Activated CD4-positive, alpha-beta T cell treated with anti-CD3 and anti-CD28 coated beads for 36 hours (primary cell): Measurements from ENCODE around the gene CELF4. TPM values are rescaled to one million over a fixed set of nuclear protein-coding genes. Genes with fewer than 3 reads are reported as not detected.

Experiments used
- ATAC-seq: fragments of 200-7000 bp; cut with Tn5 transposase; one replicate; pipeline ENCODE4 v1.10.0; 2021; ENCODE audit warnings: mild to moderate bottlenecking, moderate library complexity
- CTCF ChIA-PET: fragments of 350-600 bp; sonication (Branson Sonifier 250); formaldehyde crosslinking; loops from one replicate; lab custom pipeline; 2021; ENCODE audit warnings: antibody characterized with exemption; lab: Charles Lee
- POLR2A ChIA-PET: fragments of 350-600 bp; sonication (Branson Sonifier 250); formaldehyde crosslinking; loops from one replicate; lab custom pipeline; 2021; ENCODE audit warnings: antibody characterized with exemption, inconsistent platforms; lab: Charles Lee
- DNase-seq: peaks from one replicate; pipeline ENCODE4 v3.0.0-alpha.2; 2020
- H3K27ac Mint-ChIP-seq: one replicate; pipeline ENCODE4 v1.8.0; 2021; ENCODE audit warnings: mixed read lengths
- H3K27me3 Mint-ChIP-seq: one replicate; pipeline ENCODE4 v1.8.0; 2021; ENCODE audit warnings: mixed read lengths
- H3K36me3 Mint-ChIP-seq: one replicate; pipeline ENCODE4 v1.8.0; 2021; ENCODE audit warnings: low read depth, mixed read lengths
- H3K4me1 Mint-ChIP-seq: one replicate; pipeline ENCODE4 v1.8.0; 2021; ENCODE audit warnings: mixed read lengths
- H3K4me3 Mint-ChIP-seq: one replicate; pipeline ENCODE4 v1.8.0; 2021; ENCODE audit warnings: mild to moderate bottlenecking, moderate library complexity, mixed read lengths
- H3K9me3 Mint-ChIP-seq: one replicate; pipeline ENCODE4 v1.8.0; 2021; ENCODE audit warnings: low read depth, mixed read lengths
- intact Hi-C, 2 experiments: fragments of 100-400 bp; cut with DNase I in 1 of 2; cut with micrococcal nuclease in 1 of 2; formaldehyde crosslinking; loops; one replicate each; pipeline versions ENCODE4 v1.14.2 to v1.15.1; 2022 to 2024; cut with DNase I, micrococcal nuclease
- total RNA-seq, 2 experiments: library from RNA; stranded (reverse); gene quantifications; one replicate each; pipeline ENCODE4 v1.2.3, GENCODE V29; 2021

Gene CELF4
- total RNA-seq, 2 experiments from 2014 or later, result not detected

DNA sequence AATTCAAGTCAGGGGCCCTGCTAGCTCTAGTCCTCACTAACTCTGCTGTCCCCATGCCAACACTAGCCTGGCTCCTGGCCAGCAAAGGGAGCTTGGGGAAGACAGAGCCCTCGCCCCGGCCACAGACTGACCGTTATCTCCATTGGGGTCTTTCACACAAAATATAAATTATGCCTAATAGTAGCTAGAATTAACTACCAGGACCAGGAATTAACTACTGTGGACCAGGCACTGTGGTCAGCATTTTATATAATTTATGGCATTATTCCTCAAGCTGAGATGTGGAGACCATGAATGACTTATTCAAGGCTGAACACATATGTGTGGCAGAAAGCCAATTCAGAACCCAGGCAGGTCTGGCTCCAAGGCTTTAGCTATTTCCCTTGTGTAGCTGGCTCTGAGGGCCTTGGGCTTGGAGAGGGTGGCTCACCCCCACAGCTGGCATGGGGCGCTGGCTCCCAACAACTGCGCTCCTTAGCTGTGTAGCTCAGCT is 49.2 kb downstream of the CELF4 start:
- CTCF ChIA-PET, result interaction anchor here (0.8 kb wide), 2 partner anchors 11 to 87 kb away, joined by 3 read pairs; no protein-coding TSS in a partner anchor

GRCh38 chr18:37514953-37515352 is 50.6 kb downstream of the CELF4 start:
- intact Hi-C loops, result no loop called here
- H3K9me3 Mint-ChIP-seq, result peaks cover 7% of the 10 kb centered on the region
- H3K27ac Mint-ChIP-seq, result no peak overlapping the region
- DNase-seq (no peak), ATAC-seq (no peak)
- no peaks in the 10 kb centered on the region for H3K36me3 Mint-ChIP-seq
- CTCF ChIA-PET, result no interaction called here
- peaks cover 2% of the 10 kb centered on the region for H3K27me3 Mint-ChIP-seq
- H3K4me1 Mint-ChIP-seq, result no peaks in the 10 kb centered on the region
- POLR2A ChIA-PET, result no interaction called here
- no peak overlapping the region for H3K4me3 Mint-ChIP-seq

More for the DNA sequence above, 49.2 kb downstream of the CELF4 start:
- DNase-seq (no peak), ATAC-seq (no peak)
- Mint-ChIP-seq H3K4me1 (no peaks in the 10 kb centered on the region), H3K36me3 (no peaks in the 10 kb centered on the region), H3K27me3 (peaks cover 2% of the 10 kb centered on the region), H3K9me3 (no peaks in the 10 kb centered on the region), H3K4me3 (no peak overlapping the region), H3K27ac (no peak overlapping the region)
- intact Hi-C loops, result no loop called here
- POLR2A ChIA-PET, result no interaction called here

GRCh38 chr18:37512400-37512799 is 53.2 kb downstream of the CELF4 start:
- H3K27ac Mint-ChIP-seq, result no peak overlapping the region
- CTCF ChIA-PET, result no interaction called here

DNA sequence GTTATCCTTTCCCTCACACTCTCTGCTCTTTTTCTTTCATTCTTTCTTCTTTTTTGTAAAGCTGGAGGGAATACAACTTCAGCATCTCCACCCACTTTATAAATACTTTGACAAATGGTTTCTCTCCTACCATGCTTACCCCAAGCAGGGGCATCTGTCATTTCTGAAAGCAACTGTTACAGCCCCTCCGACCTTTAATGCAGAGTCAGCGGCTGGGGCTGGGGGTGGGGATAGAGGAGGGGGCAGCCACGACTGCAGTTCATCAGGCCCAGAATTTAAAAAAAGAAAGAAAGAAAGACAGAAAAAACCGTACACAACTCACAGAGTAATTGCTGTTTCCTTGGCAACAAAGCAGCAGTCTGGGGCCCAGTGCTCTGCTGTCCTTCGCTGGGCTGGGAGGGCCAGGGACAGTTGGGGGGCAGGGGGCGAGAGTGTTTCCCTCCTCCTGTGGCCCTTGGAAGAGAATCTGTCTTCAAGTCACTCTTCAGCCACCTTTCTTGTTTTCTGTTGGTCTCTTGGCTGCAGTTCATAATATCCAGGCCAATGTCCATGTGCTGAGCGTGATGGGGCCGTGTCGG is 53.8 kb downstream of the CELF4 start:
- no peak for DNase-seq
- H3K9me3 Mint-ChIP-seq, result peaks cover 13% of the 10 kb centered on the region
- POLR2A ChIA-PET, result no interaction called here

More at GRCh38 chr18:37512400-37512799, 53.2 kb downstream of the CELF4 start:
- POLR2A ChIA-PET, result no interaction called here
- intact Hi-C loops, result no loop called here
- Mint-ChIP-seq H3K4me1 (no peaks in the 10 kb centered on the region), H3K27me3 (peaks cover under 1% of the 10 kb centered on the region), H3K4me3 (no peak overlapping the region), H3K9me3 (peaks cover 13% of the 10 kb centered on the region), H3K36me3 (no peaks in the 10 kb centered on the region)
- ATAC-seq (no peak), DNase-seq (no peak)

GRCh38 chr18:37509600-37509999 is 56.0 kb downstream of the CELF4 start:
- no peak overlapping the region for H3K27ac Mint-ChIP-seq
- POLR2A ChIA-PET, result no interaction called here
- H3K27me3 Mint-ChIP-seq, result no peaks in the 10 kb centered on the region
- peaks cover 13% of the 10 kb centered on the region for H3K9me3 Mint-ChIP-seq
- no peak for ATAC-seq
- H3K36me3 Mint-ChIP-seq, result no peaks in the 10 kb centered on the region
- CTCF ChIA-PET, result no interaction called here
- intact Hi-C loops, result no loop called here
- no peak overlapping the region for H3K4me3 Mint-ChIP-seq
- no peak for DNase-seq
- H3K4me1 Mint-ChIP-seq, result no peaks in the 10 kb centered on the region

More for the DNA sequence above, 53.8 kb downstream of the CELF4 start:
- CTCF ChIA-PET, result interaction anchor here (0.6 kb wide), 1 partner anchor 51 kb away, joined by 4 read pairs; no protein-coding TSS in a partner anchor
- intact Hi-C loops, result no loop called here
- Mint-ChIP-seq H3K4me3 (no peak overlapping the region), H3K27ac (no peak overlapping the region), H3K27me3 (no peaks in the 10 kb centered on the region), H3K36me3 (no peaks in the 10 kb centered on the region), H3K4me1 (no peaks in the 10 kb centered on the region)
- no peak for ATAC-seq

GRCh38 chr18:37508207-37508606 is 57.4 kb downstream of the CELF4 start:
- H3K4me3 Mint-ChIP-seq, result no peak overlapping the region
- intact Hi-C loops, result no loop called here
- CTCF ChIA-PET, result interaction anchor here (0.6 kb wide), 1 partner anchor 9 kb away, joined by 4 read pairs; no protein-coding TSS in a partner anchor

DNA sequence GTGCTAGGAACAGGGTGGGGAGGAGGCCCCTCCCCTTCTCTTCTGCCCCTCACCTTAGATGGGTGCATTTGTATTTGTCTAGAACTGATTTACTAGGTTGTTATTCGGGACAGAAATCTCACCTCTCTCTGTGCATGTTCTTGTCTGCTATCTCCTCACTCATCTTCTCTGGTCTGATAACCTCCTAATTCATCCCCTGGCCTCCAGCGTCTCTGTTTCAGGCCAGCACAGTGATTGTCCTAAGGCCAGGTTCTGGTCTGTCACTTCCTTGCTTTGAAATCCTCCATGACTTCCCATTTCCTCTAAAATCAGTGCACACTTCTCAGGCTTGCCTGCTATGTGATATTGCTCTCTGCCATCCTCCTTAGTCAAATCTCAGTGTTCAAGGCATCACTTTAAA is 58.4 kb downstream of the CELF4 start:
- H3K27ac Mint-ChIP-seq, result no peak overlapping the region
- intact Hi-C loops, result no loop called here
- no peak overlapping the region for H3K4me3 Mint-ChIP-seq
- ChIA-PET POLR2A (no interaction called here), CTCF (no interaction called here)
- H3K36me3 Mint-ChIP-seq, result no peaks in the 10 kb centered on the region
- H3K4me1 Mint-ChIP-seq, result no peaks in the 10 kb centered on the region
- DNase-seq (no peak), ATAC-seq (no peak)
- no peaks in the 10 kb centered on the region for H3K27me3 Mint-ChIP-seq
- peaks cover 13% of the 10 kb centered on the region for H3K9me3 Mint-ChIP-seq

More at GRCh38 chr18:37508207-37508606, 57.4 kb downstream of the CELF4 start:
- Mint-ChIP-seq H3K9me3 (peaks cover 13% of the 10 kb centered on the region), H3K4me1 (no peaks in the 10 kb centered on the region), H3K27me3 (no peaks in the 10 kb centered on the region), H3K36me3 (no peaks in the 10 kb centered on the region), H3K27ac (no peak overlapping the region)
- ATAC-seq, result no peak
- no peak for DNase-seq
- POLR2A ChIA-PET, result no interaction called here

- DNase-seq, result no peak
- CTCF ChIA-PET, result no interaction called here
- intact Hi-C loops, result no loop called here
- Mint-ChIP-seq H3K4me1 (no peaks in the 10 kb centered on the region), H3K27ac (no peak overlapping the region), H3K4me3 (no peak overlapping the region), H3K9me3 (peaks cover 13% of the 10 kb centered on the region), H3K36me3 (no peaks in the 10 kb centered on the region), H3K27me3 (peaks cover 3% of the 10 kb centered on the region)
- no peak for ATAC-seq
- POLR2A ChIA-PET, result no interaction called here
Measured at GRCh38 chr18:37506001-37506400, 59.6 kb downstream of the CELF4 start.

DNA sequence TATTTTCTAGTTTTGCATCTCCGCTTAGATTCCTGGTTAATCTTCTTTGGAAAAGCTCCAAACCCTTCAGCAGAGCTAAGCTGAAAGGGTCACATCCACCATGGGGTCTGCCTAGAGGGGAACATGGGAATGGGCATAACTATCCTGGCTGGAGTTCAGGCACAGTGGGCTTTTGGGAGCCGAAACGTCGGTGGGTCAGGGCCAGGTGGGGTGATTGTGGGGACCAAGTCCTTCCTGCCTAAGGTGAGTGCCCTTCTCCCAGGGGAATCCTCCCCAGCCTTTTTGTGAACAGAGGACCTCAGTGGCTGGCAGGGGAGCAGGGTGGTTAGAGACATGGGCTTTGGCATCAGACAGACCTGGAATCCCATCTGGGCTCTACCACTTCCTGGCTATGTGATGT is 60.3 kb downstream of the CELF4 start:
- Mint-ChIP-seq H3K9me3 (peaks cover 10% of the 10 kb centered on the region), H3K4me3 (no peak overlapping the region), H3K36me3 (no peaks in the 10 kb centered on the region), H3K4me1 (no peaks in the 10 kb centered on the region), H3K27ac (no peak overlapping the region), H3K27me3 (peaks cover 3% of the 10 kb centered on the region)
- ATAC-seq, result no peak
- ChIA-PET CTCF (interaction anchor here (1.0 kb wide), 1 partner anchor 13 kb away, joined by 3 read pairs; no protein-coding TSS in a partner anchor), POLR2A (no interaction called here)
- intact Hi-C loops, result no loop called here
- DNase-seq, result no peak

DNA sequence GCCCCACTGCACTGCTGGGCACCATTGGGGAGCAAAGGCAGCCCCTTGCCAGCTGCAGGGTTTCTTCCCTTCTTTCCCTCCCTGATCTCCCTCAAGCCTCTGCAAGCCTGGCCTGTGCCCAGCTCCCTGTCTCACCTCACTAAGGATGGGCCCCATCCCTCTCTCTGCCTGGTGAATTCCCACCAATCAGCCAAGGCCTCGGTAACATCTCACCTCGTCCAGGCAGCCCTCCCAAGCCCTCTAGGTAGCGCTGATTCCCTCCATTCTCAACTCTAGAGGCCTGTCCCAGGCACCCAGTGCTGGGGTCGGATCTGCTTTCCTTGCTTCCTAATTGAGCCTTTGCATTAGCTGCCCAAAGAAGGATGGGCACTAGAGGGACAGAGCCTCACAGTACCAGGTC is 63.0 kb downstream of the CELF4 start:
- ATAC-seq (no peak), DNase-seq (no peak)
- Mint-ChIP-seq H3K27me3 (peaks cover 8% of the 10 kb centered on the region), H3K36me3 (no peaks in the 10 kb centered on the region), H3K27ac (no peak overlapping the region), H3K4me3 (no peak overlapping the region), H3K4me1 (no peaks in the 10 kb centered on the region), H3K9me3 (no peaks in the 10 kb centered on the region)
- ChIA-PET POLR2A (no interaction called here), CTCF (no interaction called here)
- intact Hi-C loops, result no loop called here

DNA sequence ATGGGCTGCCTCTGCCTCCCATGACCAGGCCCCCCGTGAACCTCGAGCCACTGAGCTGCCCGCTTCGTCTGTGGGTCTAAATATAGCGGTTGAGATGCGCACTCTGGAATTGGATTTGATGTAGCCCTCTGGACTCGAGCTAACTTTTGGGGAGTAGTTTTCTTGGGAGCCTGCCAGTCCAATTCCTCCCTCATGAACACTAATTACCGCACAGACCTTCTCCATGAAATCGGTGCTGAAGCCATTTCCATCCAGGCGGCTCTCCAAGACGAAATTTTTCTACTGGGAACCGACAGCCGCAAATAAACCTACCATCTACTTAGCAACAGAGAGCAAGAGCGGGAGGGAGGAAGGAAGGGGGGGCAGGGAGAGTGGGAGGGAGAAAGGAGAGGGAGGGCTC is 63.6 kb downstream of the CELF4 start:
- DNase-seq (no peak), ATAC-seq (no peak)
- no peaks in the 10 kb centered on the region for H3K4me1 Mint-ChIP-seq
- H3K36me3 Mint-ChIP-seq, result no peaks in the 10 kb centered on the region
- no peak overlapping the region for H3K4me3 Mint-ChIP-seq
- intact Hi-C loops, result no loop called here
- peaks cover 8% of the 10 kb centered on the region for H3K27me3 Mint-ChIP-seq
- ChIA-PET POLR2A (no interaction called here), CTCF (no interaction called here)
- no peak overlapping the region for H3K27ac Mint-ChIP-seq
- H3K9me3 Mint-ChIP-seq, result no peaks in the 10 kb centered on the region

DNA sequence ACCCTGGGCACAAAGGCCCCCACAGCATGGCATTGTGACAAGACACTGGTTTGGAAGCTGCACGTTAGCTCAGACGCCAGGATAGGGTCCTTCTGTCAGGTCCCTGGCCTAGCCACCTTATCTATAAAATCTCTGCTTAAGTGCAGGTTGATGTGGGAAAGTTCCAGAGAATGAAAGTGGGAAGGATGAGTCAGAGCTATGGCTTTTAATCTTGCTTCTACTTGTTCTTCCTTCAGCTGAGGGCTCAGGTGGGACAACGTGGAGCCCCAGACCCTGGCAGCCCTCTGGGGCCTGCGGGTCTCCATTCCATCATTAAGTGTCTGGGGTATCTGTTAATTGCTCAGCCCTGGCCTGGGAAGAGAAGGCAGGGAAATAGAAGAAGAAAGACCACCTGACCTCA is 64.5 kb downstream of the CELF4 start:
- ATAC-seq (no peak), DNase-seq (no peak)
- Mint-ChIP-seq H3K36me3 (no peaks in the 10 kb centered on the region), H3K27me3 (peaks cover 8% of the 10 kb centered on the region), H3K27ac (no peak overlapping the region), H3K4me3 (no peak overlapping the region), H3K4me1 (no peaks in the 10 kb centered on the region), H3K9me3 (no peaks in the 10 kb centered on the region)
- ChIA-PET CTCF (no interaction called here), POLR2A (no interaction called here)
- intact Hi-C loops, result no loop called here
